ENCODE data around the gene RPL13. TPM values are rescaled to one million over a fixed set of nuclear protein-coding genes. Genes with fewer than 3 reads are reported as not detected.

Gene RPL13
- total RNA-seq, 1 donor from 2014 or later = 8,204 TPM

- TF ChIP-seq CTCF (IDR thresholded peaks at IDR 0.05) (no peak), POLR2AphosphoS5 (IDR thresholded peaks at IDR 0.05; ENCODE audit: insufficient read depth in 1 of 2, low read depth in 1 of 2) (no peak), POLR2A (IDR thresholded peaks at IDR 0.05) (no peak)
- Histone ChIP-seq H3K36me3 (no peaks in the 10 kb centered on the region), H3K4me3 (no peak overlapping the region), H3K27me3 (no peaks in the 10 kb centered on the region), H3K9me3 (no peaks in the 10 kb centered on the region), H3K4me1 (peaks cover 9% of the 10 kb centered on the region), H3K27ac (no peak overlapping the region)
- DNase-seq (ENCODE audit: extremely low spot score in 2 of 2) = no peak
- intact Hi-C loops (cut with DNase I) = no loop called here
These were observed 45.5 kb downstream of the RPL13 start for GRCh38 chr16:89606006-89606405.

GRCh38 chr16:89607453-89607852 is 47.0 kb downstream of the RPL13 start:
- no peak for DNase-seq (ENCODE audit: extremely low spot score in 2 of 2)
- TF ChIP-seq CTCF (IDR thresholded peaks at IDR 0.05) = no peak
- no peak for TF ChIP-seq POLR2A (IDR thresholded peaks at IDR 0.05)
- TF ChIP-seq POLR2AphosphoS5 (IDR thresholded peaks at IDR 0.05; ENCODE audit: insufficient read depth in 1 of 2, low read depth in 1 of 2) = no peak
- H3K27me3 ChIP-seq = no peaks in the 10 kb centered on the region
- no peak overlapping the region for H3K4me3 ChIP-seq
- H3K9me3 ChIP-seq = no peaks in the 10 kb centered on the region
- intact Hi-C loops (cut with DNase I) = no loop called here
- H3K4me1 ChIP-seq = peaks cover 6% of the 10 kb centered on the region
- H3K27ac ChIP-seq = no peak overlapping the region
- no peaks in the 10 kb centered on the region for H3K36me3 ChIP-seq

- H3K9me3 ChIP-seq = no peaks in the 10 kb centered on the region
- no peaks in the 10 kb centered on the region for H3K27me3 ChIP-seq
- H3K36me3 ChIP-seq = no peaks in the 10 kb centered on the region
- H3K4me3 ChIP-seq = no peak overlapping the region
- intact Hi-C loops (cut with DNase I) = no loop called here
- TF ChIP-seq POLR2AphosphoS5 (IDR thresholded peaks at IDR 0.05; ENCODE audit: insufficient read depth in 1 of 2, low read depth in 1 of 2) (no peak), POLR2A (IDR thresholded peaks at IDR 0.05) (no peak)
- DNase-seq (ENCODE audit: extremely low spot score in 2 of 2) = no peak
- H3K27ac ChIP-seq = no peak overlapping the region
- H3K4me1 ChIP-seq = no peaks in the 10 kb centered on the region
These were observed 47.7 kb downstream of the RPL13 start for GRCh38 chr16:89607937-89608740.

GRCh38 chr16:89610108-89610453 is 49.6 kb downstream of the RPL13 start:
- no peak for TF ChIP-seq POLR2A (IDR thresholded peaks at IDR 0.05)
- no peak for TF ChIP-seq CTCF (IDR thresholded peaks at IDR 0.05)
- no peak for TF ChIP-seq POLR2AphosphoS5 (IDR thresholded peaks at IDR 0.05; ENCODE audit: insufficient read depth in 1 of 2, low read depth in 1 of 2)
- intact Hi-C loops (cut with DNase I) = no loop called here
- no peaks in the 10 kb centered on the region for H3K9me3 ChIP-seq
- DNase-seq (ENCODE audit: extremely low spot score in 2 of 2) = no peak
- no peaks in the 10 kb centered on the region for H3K27me3 ChIP-seq
- H3K4me1 ChIP-seq = no peaks in the 10 kb centered on the region
- no peaks in the 10 kb centered on the region for H3K36me3 ChIP-seq
- no peak overlapping the region for H3K4me3 ChIP-seq
- H3K27ac ChIP-seq = no peak overlapping the region

- H3K36me3 ChIP-seq = no peaks in the 10 kb centered on the region
- intact Hi-C loops (cut with DNase I) = no loop called here
- no peak overlapping the region for H3K27ac ChIP-seq
- TF ChIP-seq POLR2A (IDR thresholded peaks at IDR 0.05) = no peak
- no peak for TF ChIP-seq POLR2AphosphoS5 (IDR thresholded peaks at IDR 0.05; ENCODE audit: insufficient read depth in 1 of 2, low read depth in 1 of 2)
- TF ChIP-seq CTCF (IDR thresholded peaks at IDR 0.05) = no peak
- no peak for DNase-seq (ENCODE audit: extremely low spot score in 2 of 2)
- H3K4me1 ChIP-seq = no peaks in the 10 kb centered on the region
- H3K9me3 ChIP-seq = no peaks in the 10 kb centered on the region
- no peak overlapping the region for H3K4me3 ChIP-seq
- no peaks in the 10 kb centered on the region for H3K27me3 ChIP-seq
These were observed 52.1 kb downstream of the RPL13 start for GRCh38 chr16:89612415-89613166.
